NCI-H748 treated with DMSO at 0.1 percent for 48 hours (cell line): Measurements from ENCODE around the gene COMMD7.
"Not testable (repeated sequence)": the region's sequence is repeated elsewhere in the genome, so short reads cannot be mapped to it uniquely, and the experiment has no call there.

Experiments
- DNase-seq: peaks from one replicate; lab custom pipeline; 2025; lab: John Stamatoyannopoulos, UW

Gene COMMD7

DNA sequence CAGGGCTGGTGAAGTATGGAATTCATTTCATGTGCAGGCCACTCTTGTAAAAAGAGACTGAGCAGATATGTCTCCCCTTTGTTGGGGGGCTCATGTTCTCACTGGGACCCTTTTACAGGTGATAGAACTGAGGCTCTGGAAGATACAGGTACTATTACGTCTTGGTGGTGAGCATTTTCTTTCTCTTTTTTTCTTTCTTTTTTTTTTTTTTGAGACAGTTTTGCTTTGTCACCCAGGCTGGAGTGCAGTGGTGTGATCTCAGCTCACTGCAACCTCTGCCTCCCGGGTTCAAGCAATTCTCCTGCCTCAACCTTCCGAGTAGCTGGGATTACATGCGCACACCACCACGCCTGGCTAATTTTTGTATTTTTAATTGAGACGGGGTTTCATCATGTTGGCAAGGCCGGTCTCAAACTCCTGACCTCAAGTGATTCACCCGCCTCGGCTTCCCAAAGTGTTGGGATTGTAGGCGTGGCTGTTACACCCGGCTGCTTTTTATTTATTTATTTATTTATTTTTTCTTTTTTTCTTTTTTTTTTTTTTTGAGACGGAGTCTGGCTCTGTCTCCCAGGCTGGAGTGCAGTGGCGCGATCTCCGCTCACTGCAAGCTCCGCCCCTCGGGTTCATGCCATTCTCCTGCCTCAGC, 22.1 kb upstream of the COMMD7 start:
- not testable (repeated sequence) for DNase-seq

DNA sequence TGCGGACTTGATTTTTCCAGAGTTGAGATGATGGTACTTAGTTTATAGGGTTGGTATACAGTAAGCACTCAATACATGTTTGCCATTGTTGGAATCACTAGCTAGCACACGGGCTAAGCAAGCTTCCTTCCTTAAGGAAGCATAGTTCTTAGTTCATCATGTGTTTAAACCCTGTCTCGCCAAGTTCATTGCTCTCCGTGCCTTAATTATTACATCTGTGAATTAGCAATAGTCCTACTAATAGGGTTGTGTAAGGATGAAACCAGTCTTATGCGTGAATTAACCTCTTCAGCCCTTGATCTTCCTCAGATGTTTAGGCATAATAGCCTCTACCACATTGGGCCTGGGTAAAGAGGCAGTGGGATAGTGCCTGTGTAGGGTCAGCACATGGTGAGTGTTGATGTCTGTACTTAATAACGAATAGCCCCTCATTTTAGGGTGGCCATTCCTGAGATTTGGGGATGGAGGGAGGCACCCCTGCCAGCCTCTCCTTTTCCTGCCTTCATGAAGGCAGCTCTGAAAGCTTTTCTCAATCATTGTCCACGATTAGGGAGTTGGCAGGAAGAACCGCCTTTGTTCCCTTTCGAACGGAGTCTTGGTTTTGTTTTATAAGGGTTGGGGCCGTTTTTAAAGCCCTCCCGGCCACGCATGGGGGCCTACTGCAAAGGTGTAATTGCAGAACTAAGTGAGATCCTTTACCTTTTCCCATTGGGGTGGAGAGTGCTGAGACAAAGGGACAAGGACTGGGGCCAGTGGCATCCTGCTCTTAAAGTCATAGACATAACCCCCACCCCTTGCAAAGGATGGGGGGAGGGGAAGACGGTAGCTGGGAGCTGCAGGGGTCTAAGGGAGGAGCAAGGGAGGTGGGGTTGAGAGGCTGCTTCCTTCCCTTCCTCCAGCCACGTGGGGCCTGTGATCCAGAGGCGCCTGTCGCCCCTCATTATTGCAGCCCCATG, 21.0 kb upstream of the COMMD7 start:
- no peak for DNase-seq

DNA sequence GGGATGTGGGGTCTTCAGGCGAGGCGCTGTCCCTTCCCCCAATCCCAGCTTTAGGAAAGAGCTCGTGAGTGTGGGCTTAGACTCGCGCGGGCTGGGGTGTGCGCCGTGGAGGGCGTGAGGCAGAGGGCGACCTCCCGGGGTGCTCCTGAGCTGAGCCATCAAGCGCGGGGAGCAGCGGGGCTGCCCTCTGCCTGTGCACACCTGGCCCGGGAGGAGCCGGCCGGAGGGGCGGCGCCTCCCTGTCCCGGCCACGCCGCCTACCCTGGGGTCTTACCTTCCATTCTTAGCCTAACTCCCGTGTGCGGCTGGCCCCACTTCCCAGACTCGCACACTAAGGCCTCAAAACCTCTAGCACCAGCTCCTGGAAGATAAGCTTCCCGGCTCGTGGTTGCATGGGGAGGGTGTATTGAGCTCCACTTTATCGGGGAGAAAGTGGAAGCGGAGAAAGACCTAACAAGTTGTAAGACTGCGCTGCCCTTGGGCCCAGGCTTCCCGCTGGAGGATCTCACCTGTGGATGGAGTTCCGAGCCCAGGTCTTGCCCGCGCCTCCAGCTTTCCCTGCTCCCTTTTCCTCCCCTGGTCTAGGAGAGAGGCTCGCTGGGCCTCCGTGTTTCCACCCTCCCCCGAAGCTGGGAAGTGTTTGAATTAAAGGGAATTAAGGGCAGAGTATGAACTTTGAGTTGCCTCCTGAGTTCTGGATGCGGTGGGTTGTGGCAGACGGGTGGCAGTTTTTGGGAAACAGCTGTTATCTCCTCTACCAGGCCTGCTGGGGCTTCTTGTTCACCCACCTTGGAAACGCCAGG, 20.1 kb upstream of the COMMD7 start:
- no peak for DNase-seq

DNA sequence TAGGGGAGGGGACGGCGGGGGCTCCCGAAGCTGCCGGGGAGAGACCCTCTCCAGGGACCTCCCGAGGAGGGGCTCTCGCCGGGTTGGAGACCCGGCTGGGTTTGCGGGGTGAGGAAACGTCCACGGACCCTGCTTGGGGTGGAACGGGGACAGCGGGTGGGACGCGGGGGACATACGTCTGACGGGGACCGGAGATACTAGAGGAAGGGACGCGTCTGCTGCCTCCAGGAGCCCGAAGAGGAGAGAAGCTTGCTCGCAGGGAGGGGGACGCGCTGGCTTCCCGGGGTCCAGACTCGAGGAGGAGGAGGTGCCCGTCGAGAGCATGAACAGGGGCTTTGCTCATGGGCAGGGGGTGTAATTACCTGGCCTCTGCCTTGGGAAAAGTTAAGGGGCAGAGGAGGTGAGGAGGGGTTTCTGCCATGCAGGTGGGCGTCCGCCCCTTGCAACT, 19.5 kb upstream of the COMMD7 start:
- no peak for DNase-seq

DNA sequence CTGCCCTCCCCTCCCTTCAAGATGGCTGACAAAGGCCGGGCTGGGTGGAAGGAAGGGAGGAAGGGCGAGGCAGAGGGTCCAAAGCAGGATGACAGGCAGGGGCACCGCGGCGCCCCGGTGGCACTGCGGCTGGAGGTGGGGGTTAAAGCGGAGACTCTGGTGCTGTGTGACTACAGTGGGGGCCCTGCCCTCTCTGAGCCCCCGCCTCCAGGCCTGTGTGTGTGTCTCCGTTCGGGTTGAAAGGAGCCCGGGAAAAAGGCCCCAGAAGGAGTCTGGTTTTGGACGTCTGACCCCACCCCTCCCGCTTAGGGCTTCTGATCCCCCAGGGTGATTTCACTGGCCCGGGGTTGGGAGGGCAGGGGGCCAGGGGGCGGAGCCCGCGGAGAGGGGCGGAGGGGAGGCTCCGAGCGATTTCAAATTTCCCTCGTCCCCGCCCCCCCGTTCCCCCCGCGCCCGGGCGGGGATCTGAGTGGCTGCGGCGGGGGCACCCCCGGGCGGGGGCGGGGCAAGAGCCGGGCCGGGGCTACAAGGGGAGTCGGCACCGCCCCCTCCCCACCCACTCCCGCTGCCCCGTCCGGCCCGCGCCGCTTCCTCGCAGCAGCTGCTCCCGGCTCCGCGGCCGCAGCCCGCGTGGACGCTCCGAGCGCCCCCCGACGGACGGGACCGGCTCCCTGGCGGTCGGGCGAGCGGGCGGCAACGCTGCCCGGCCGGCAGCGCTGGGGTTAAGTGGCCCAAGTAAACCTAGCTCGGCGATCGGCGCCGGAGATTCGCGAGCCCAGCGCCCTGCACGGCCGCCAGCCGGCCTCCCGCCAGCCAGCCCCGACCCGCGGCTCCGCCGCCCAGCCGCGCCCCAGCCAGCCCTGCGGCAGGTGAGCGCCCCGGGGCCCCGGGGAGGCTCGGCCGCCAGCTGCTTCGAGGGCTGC, 18.8 kb upstream of the COMMD7 start, which contains the start of gene DNMT3B:
TSS of gene DNMT3B (plus strand) at position 555 of the 923 bp plus-strand sequence. CDS start 17,939 bp downstream, outside the sequence.
- DNase-seq, result peak; percentile 42

DNA sequence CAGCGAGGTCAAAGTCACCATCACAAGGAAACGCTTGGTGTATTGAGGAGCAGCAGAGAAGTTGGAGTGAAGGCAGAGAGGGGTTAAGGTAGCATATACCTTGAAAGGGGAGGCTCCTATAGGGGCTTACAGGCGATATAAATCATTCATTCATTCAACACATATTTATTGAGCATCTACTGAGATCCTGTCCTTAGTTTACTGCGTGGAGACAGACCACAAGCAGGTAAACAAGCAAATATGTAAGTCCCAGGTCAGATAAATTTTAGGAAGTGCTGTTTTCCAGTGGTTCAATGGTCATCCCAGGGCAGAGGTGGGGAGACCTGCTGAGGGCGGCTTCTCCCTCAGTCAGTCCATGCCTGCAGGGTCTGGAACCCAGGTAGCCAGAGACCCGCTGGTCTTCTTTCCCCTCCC, 18.2 kb upstream of the COMMD7 start:
- DNase-seq, result no peak

DNA sequence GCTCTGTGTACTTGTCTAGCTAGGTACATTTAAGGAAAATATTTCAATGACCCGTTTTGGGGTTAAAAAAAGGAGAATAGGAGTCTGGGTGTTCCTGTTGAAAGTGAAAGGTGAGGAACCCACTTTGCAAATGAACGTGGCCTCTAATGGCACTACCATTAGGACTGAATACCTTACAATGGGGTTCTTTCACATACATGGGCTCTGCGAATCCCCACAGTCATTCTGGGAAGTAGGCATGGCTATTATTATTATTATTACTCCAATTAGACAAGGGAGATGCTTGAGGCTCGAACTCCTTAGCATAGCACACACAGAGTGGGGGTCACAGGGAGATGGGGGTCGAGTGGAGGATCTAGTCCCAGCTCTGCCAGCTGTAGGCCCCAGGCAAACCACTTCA, 12.9 kb upstream of the COMMD7 start:
- no peak for DNase-seq

DNA sequence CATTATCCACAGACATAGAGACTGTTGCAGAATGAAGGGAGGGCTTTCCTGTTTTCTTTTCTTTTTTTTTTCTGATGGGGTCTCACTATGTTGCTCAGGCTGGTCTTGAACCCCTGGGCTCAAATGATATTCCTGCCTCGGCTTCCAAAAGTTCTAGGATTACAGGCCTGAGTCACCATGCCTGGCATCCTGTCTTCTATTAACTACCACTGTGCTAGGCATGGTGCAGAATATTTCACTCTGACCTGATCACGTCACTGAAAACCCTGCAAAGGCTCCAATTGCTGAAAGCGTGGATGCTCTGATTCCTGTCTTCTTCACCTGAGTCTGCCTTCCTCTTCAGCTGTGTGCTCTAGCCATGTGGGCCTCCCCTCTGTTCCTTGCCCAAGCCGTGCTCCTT, 10.5 kb upstream of the COMMD7 start:
- no peak for DNase-seq

DNA sequence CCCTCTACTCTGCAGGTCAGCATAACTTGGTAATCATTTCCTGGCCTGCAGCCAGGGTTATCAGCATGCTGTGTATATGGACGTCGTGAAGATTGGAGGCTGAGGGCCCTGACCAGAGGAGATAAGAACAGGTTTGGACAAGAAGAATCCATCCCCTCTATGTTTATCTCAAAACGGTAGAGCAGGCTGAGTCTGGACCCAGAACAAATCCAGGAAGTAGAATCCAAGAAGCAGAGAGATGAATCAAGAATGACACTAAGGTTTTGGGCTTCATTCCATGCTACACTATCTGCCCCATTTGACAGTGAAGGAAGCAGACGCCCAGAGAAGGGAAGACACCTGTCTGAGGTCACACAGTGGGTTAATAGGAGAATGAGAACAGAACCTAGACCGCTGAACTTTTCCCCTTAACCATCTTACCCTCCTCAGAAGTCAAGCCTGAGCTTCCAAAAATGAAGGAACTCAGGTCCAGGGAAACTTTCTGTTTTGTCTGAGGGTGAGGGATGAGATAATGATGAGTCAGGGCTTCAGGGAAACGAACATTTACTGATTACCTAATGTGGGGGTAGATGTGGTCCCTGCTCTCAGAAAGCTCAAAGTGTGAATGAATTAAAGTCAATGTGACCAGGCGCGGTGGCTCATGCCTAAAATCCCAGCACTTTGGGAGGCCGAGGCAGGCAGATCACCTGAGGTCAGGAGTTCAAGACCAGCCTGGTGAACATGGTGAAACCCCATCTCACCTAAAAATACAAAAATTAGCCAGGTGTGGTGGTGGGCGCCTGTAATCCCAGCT, 9.4 kb upstream of the COMMD7 start:
- DNase-seq, result no peak

DNA sequence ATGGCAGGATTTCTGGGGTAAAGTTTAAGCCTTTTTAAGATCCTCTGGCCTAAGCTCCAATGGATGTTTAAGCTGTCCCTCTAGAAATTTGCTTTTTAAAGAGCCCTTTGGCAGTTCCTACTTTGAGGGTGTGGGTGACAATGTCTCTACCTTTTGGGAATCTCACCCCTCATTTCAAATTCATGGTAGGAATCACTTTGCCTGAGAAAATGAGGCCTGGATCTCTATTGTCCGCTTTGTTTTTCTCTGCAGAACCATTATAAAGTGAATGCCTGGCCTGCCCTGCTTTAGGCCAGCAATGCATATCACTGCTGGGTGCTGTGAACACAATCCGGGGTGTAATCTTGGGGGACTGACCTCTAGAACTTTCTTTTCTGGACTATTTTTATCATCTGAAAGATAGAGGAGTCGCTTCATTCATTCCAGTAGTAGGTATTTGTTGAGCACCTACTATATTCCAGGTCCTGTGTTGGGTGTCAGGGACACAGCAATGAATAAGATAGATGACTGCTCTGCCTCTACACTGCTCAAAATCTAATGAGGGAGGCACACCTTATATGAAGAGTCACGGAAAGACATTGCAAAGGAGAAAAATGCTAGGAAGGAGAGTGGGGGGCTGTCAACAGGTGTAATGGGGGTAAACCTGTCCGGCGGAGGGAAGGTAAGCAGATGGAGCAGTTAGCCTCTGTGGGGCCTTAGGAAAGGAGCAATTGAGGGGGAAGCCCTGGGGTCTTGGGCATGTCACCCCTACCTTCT, 8.6 kb upstream of the COMMD7 start:
- DNase-seq, result no peak

DNA sequence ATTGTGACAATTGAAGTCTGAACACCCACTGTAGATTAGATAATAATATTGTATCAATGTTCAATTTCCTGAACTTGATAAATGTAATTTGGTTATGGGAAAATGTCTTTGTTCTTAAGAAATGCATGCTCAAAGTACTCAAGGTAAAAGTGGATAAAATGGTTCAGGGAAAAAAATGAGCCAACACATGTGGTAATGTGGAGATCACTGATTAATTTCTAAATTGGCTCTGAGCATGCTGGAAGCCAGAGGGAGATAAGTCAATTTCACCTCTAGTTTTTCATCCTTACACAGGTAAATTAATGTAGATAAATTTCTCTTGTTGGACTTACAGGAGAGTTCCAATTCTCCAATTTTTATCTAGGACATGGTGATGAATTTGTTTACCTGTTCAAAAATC, 8.0 kb upstream of the COMMD7 start:
- DNase-seq, result no peak

DNA sequence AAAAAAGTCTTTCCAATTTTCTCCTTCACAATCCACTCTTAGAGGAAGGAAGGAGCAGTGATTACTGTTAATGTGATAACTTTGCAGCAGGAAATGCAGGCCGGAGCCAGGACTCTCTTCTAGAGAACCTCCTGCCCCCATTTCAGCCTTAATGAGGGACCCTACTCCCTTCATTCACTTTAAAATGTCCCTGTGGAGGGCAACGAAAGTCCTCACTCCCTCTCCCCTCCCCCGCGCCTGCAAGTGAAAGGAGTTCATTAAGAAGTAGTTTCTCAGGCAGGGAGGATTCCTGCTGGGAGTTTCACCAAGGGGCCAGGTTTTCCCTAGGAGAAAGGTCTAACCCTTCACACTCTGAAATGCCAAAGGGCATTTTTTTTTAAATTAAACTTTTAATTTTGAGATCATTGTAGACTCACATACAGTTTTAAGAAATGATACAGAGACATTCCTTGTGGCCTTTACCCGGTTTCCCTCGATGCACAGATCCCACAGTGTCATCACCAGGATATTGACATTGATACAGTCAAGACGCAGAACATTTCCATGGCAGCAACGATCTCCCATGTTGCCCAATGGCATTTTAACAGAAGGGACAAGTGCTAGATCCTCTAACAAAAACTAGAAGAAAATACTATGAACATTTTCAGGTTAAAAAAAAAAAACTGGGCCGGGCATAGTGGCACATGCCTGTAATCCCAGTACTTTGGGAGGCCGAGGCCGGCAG, 6.8 kb upstream of the COMMD7 start:
- DNase-seq, result no peak

DNA sequence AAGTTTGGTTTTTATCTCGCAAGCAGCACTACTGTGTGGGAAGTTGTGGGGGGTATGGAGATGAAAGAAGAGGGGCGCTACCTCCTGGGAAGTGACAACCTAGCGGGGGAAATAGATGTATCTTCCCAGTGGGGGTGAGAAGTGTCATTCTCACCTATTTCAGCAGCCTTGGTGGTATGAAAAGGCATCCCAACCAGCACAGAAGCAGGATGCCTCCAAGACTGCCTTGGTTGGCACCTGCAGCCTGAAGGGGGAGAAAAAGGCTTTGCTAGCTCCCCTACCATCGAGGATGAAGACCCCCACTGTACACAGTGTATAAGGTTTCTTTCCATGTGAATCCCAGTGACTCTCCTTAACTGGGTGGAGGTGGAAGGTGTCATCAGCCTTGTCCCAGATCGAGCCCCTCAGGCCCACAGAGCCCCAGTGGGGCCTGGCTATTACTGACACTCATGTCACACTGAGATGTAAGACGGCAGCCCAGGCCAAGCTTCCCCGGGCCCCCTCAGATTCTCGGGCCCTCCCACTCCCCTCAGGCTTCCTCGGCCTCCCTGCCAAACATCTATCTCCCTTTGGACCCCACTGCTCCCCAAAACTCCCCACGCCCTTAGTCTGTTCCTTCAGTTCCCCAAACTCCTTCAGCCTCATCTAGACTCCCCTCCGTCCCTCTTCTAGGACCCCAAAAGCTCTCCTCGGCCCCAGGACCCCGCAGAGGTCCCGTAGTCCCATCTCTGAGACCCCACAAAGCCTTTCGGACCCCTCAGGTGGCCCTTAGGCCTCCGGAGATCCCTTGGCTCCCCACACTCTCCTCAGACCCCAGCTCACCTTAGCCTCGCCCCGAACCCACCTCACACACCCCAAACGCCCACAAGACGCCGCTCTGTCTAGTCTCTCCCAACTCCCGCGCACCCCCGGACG, 688 bp downstream of the COMMD7 start:
- DNase-seq, result no peak

DNA sequence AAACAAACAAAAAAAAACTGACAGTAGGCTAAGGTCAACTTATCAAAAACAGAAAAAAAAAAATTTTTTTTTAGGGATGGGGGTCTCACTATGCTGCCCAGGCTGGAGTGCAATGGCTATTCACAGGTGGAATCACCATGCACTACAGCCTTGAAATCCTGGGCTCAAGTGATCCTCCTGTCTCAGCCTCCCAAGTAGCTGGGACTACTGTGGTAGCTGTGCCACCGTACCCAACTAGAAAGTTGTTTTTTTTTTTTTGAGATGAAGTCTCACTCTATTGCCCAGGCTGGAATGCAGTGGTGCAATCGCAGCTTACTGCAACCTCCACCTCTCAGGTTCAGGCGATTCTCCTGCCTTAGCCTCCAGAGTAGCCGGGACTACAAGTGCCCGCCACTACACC, 2.1 kb downstream of the COMMD7 start:
- no peak for DNase-seq

DNA sequence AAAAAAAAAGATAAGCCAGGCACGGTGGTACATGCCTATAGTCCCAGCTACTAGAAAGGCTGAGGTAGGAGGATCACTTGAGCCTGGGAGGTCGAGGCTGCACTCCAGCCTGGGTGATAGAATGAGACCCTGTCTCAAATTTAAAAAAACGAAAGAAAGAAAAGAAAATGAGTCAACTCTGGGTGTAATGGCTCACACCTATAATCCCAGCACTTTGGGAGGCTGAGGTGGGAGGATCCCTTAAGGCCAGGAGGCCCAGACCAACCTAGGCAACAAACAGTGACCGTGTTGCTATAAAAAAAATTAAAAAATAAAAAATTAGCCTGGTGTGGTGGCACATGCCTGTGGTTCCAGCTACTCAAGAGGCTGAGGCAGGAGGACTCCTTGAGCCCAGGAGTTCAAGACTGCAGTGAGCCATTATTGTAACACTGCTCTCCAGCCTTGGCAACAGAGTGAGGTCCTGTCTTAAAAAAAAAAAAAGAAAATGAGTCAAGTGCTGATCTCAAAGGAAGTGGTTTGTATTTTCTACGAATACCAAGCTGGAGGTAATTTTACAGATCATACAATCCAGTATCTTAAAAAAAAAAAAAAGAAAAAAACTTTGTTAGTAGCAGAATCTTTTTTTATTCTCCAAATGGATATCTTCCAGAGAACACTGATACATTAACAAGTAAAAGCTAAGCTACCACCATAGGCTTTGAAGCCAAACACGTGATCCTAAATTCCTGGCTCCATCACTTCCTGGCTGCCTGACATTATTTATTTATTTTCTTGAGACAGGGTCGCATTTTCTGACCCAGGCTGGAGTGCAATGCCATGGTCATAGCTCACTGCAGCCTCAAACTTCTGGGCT, 5.7 kb downstream of the COMMD7 start:
- no peak for DNase-seq

DNA sequence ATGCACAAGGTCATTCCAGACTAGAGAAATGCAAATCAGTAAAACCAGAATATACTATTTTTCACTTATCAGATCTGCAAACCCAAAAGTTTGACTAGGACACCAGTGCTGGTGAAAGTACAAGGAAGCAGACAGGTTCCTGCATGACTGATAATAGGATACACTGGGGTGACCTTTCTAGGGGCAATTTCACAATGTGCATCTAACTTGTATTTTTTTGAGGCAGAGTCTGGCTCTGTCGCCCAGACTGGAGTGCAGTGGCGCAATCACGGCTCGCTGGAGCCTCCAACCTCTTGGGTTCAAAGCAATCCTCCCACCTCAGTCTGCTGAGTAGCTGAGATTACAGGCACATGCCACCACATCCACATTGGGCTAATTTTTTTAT, 11.4 kb downstream of the COMMD7 start:
- no peak for DNase-seq

DNA sequence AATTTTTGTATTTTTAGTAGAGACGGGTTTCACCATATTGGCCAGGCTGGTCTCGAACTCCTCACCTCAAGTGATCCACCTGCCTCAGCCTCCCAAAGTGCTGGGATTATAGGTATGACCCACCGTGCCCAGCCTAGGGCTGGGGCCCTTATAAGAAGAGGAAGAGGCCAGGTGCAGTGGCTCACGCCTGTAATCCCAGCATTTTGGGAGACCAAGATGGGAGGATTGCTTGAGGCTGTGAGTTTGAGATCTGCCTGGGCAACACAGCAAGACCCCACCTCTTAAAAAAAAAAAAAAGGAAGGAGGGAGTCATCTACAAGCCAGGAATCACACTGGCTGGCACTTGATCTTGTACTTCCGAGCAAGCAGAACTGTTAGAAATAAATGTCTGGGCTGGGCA, 13.9 kb downstream of the COMMD7 start:
- not testable (repeated sequence) for DNase-seq
